Measurements from ENCODE around the gene NSD1. TPM values are rescaled to one million over a fixed set of nuclear protein-coding genes. Genes with fewer than 3 reads are reported as not detected.

The NSD1 gene
- total and polyA plus RNA-seq, 9 of the 15 experiments (the other 6 are each of a cell fraction or from before 2014, with no cell fraction given): 3.8 to 51.0 (median 24.7) TPM

DNA sequence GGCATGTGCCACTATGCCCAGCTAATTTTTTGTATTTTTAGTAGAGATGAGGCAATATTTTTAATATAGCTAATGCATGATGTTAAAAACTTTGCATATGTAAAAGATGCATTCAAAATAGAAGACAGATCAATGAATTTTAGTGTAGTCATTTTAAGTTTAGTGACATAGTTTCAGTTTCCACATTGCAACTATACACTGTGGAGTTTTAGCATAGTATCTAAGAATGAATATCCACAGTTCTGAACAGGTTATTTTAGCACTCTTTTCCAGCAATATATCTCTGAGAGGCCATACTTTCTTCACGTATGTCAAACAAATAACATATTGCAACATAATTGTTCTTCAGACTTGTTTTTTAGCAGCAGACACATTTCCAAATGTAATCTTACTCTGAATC lies 130.6 kb downstream of the NSD1 start:
- ATAC-seq: no peak
- Histone ChIP-seq H3K4me3 (no peak overlapping the region), H3K79me2 (ENCODE audit: control insufficient read depth, insufficient read depth, low read length) (no peaks in the 10 kb centered on the region), H3K4me2 (ENCODE audit: insufficient read depth, low read length) (no peak overlapping the region), H3K4me1 (replicated peaks in 1 of 2; ENCODE audit: control insufficient read depth in 2 of 2, insufficient read depth in 2 of 2, low read length in 2 of 2) (no peaks in the 10 kb centered on the region), H2AFZ (ENCODE audit: low read depth, low read length) (no peak overlapping the region), H4K20me1 (replicated peaks; ENCODE audit: control insufficient read depth, insufficient read depth, low read length) (no peaks in the 10 kb centered on the region), H3K27me3 (ENCODE audit: control insufficient read depth in 2 of 2, insufficient read depth in 2 of 2, low read length in 2 of 2) (no peaks in the 10 kb centered on the region), H3K36me3 (ENCODE audit: control insufficient read depth, insufficient read depth, low read length) (peaks cover 88% of the 10 kb centered on the region), H3K9me1 (ENCODE audit: control insufficient read depth, insufficient read depth, low read length) (no peaks in the 10 kb centered on the region), H3K9me3 (replicated peaks; ENCODE audit: control insufficient read depth, insufficient read depth, low read depth, low read length) (no peaks in the 10 kb centered on the region), H3K9ac (ENCODE audit: insufficient read depth in 1 of 2, low read depth in 2 of 2, low read length in 2 of 2) (no peak overlapping the region), H3K27ac (ENCODE audit: extremely low read depth, low read depth, low read length) (no peak overlapping the region)
- no TSS peak for BruUV-seq (replicated peaks)
- no peak for FAIRE-seq
- POLR2A ChIA-PET: interaction anchor here (1.2 to 2.0 kb wide), 3 partner anchors 9 to 13 kb away, joined by 5 to 7 read pairs (median 5); no protein-coding TSS in a partner anchor
- WGBS (ENCODE audit: insufficient coverage, low coverage, missing lambda C conversion rate): 100% methylated on average over 1 of the region's 1 CpG
- no peak for DNase-seq (ENCODE audit: extremely low read depth in 1 of 4, low spot score in 3 of 4)
- in situ Hi-C loops (cut with MboI) (no loop called here), intact Hi-C loops (cut with micrococcal nuclease) (no loop called here)
- TF ChIP-seq KLF6 (CRISPR knock-in tag; IDR thresholded peaks at IDR 0.05; ENCODE audit: borderline replicate concordance): no peak
- peak; percentile 56 for TF ChIP-seq CEBPB (tag; IDR thresholded peaks at IDR 0.05)
- CTCF ChIA-PET (ENCODE audit: low intra/inter-chr PET ratio): no interaction called here

GRCh38 chr5:177265395-177265794 lies 131.8 kb downstream of the NSD1 start:
- Histone ChIP-seq H3K4me2 (ENCODE audit: insufficient read depth, low read length) (no peak overlapping the region), H3K79me2 (ENCODE audit: control insufficient read depth, insufficient read depth, low read length) (no peaks in the 10 kb centered on the region), H3K9me3 (replicated peaks; ENCODE audit: control insufficient read depth, insufficient read depth, low read depth, low read length) (no peaks in the 10 kb centered on the region), H3K4me3 (no peak overlapping the region), H3K9me1 (ENCODE audit: control insufficient read depth, insufficient read depth, low read length) (no peaks in the 10 kb centered on the region), H3K36me3 (ENCODE audit: control insufficient read depth, insufficient read depth, low read length) (peaks cover 89% of the 10 kb centered on the region), H2AFZ (ENCODE audit: low read depth, low read length) (no peak overlapping the region), H3K9ac (ENCODE audit: insufficient read depth in 1 of 2, low read depth in 2 of 2, low read length in 2 of 2) (no peak overlapping the region; a peak in 1 of 4 replicates), H3K27ac (ENCODE audit: extremely low read depth, low read depth, low read length) (no peak overlapping the region), H4K20me1 (replicated peaks; ENCODE audit: control insufficient read depth, insufficient read depth, low read length) (no peaks in the 10 kb centered on the region), H3K4me1 (replicated peaks in 1 of 2; ENCODE audit: control insufficient read depth in 2 of 2, insufficient read depth in 2 of 2, low read length in 2 of 2) (no peaks in the 10 kb centered on the region), H3K27me3 (ENCODE audit: control insufficient read depth in 2 of 2, insufficient read depth in 2 of 2, low read length in 2 of 2) (no peaks in the 10 kb centered on the region)
- POLR2A ChIA-PET: no interaction called here
- 92% methylated on average over 14 of the region's 16 CpGs for WGBS (ENCODE audit: insufficient coverage, low coverage, missing lambda C conversion rate)
- FAIRE-seq (no peak), DNase-seq (ENCODE audit: extremely low read depth in 1 of 4, low spot score in 3 of 4) (no peak), ATAC-seq (no peak)
- TF ChIP-seq RBM22 (IDR thresholded peaks at IDR 0.05; ENCODE audit: low read depth, low read length, poor library complexity, severe bottlenecking): peak; percentile 57
- TF ChIP-seq ZNF121 (CRISPR knock-in tag; conservative IDR thresholded peaks at IDR 0.05): no peak
- TF ChIP-seq POLR2B (IDR thresholded peaks at IDR 0.05; ENCODE audit: low read depth, partially characterized antibody): peak; percentile 18
- TF ChIP-seq ZSCAN29 (IDR thresholded peaks at IDR 0.05): no peak
- peak; percentile 51; the same call in 1 of the 2 replicates for TF ChIP-seq POLR2G (IDR thresholded peaks at IDR 0.05; ENCODE audit: low read depth, low read length)
- no TSS peak for BruUV-seq (replicated peaks)
- intact Hi-C loops (cut with micrococcal nuclease) (no loop called here), in situ Hi-C loops (cut with MboI) (no loop called here)
- CTCF ChIA-PET (ENCODE audit: low intra/inter-chr PET ratio): no interaction called here

All from K562 (cell line).